IMR-90 (cell line): Measurements from ENCODE around the gene CAPN3. TPM values are rescaled to one million over a fixed set of nuclear protein-coding genes. Genes with fewer than 3 reads are reported as not detected.

ENCODE experiments used
- ATAC-seq: fragments of 200-7000 bp; cut with Tn5 transposase; 2 replicates; pipeline ENCODE4 v1.9.1; 2020; ENCODE audit warnings: low read depth, mild to moderate bottlenecking, moderate library complexity
- BruUV-seq: library from RNA; stranded (reverse); fragments of 400-500 nt; replicated peaks from 2 replicates; lab custom pipeline; 2021; lab: Mats Ljungman, UMichigan
- CTCF ChIA-PET: fragments of 300-600 bp; formaldehyde crosslinking; extraction: SDS; loops from one replicate; lab custom pipeline; 2021; ENCODE audit warnings: antibody characterized with exemption; lab: Yijun Ruan, JAX
- POLR2A ChIA-PET: fragments of 300-600 bp; sonication (Branson Sonifier 250); formaldehyde crosslinking; loops from one replicate; lab custom pipeline; 2022; ENCODE audit warnings: antibody characterized with exemption; ENCODE audit not compliant: unreplicated experiment; lab: Charles Lee
- DNase-seq: peaks from one replicate; pipeline ENCODE4 v3.0.0; 2013
- H2AFZ ChIP-seq: replicated peaks from 2 replicates; pipeline ENCODE3; 2013; ENCODE audit warnings: low read length, mild to moderate bottlenecking; ENCODE audit not compliant: poor library complexity
- H2AK5ac ChIP-seq: 2 replicates; pipeline ENCODE4 v1.6.1; 2013; ENCODE audit warnings: low read depth, low read length, inconsistent platforms
- H2AK9ac ChIP-seq: replicated peaks from 2 replicates; pipeline ENCODE3; 2013; ENCODE audit warnings: mild to moderate bottlenecking, low read depth, low read length, moderate library complexity; ENCODE audit not compliant: poor library complexity
- H2BK120ac ChIP-seq: 2 replicates; pipeline ENCODE4 v1.6.1; 2013; ENCODE audit warnings: low read depth, low read length, inconsistent platforms
- H2BK15ac ChIP-seq: 3 replicates; pipeline ENCODE4 v1.6.1; 2013; ENCODE audit warnings: low read depth, low read length, inconsistent platforms
- H2BK20ac ChIP-seq: 2 replicates; pipeline ENCODE4 v1.6.1; 2013; ENCODE audit warnings: low read depth, mild to moderate bottlenecking, inconsistent platforms, low read length, moderate library complexity
- H2BK5ac ChIP-seq: 2 replicates; pipeline ENCODE4 v1.6.1; 2013; ENCODE audit warnings: mild to moderate bottlenecking, low read depth, low read length, inconsistent platforms; ENCODE audit not compliant: poor library complexity, severe bottlenecking
- H3K14ac ChIP-seq: replicated peaks from 2 replicates; pipeline ENCODE4 v1.6.1; 2013; ENCODE audit warnings: low read depth, low read length, inconsistent platforms
- H3K18ac ChIP-seq: 2 replicates; pipeline ENCODE4 v1.6.1; 2013; ENCODE audit warnings: low read depth, low read length, control low read depth
- H3K23ac ChIP-seq: 2 replicates; pipeline ENCODE4 v1.6.1; 2013; ENCODE audit warnings: low read depth, low read length, inconsistent platforms
- H3K27ac ChIP-seq: 2 replicates; pipeline ENCODE4 v1.5.1; 2013; ENCODE audit warnings: mild to moderate bottlenecking, control low read depth, low read length; ENCODE audit not compliant: insufficient read depth
- H3K27me3 ChIP-seq: 2 replicates; pipeline ENCODE4 v1.6.1; 2013; ENCODE audit warnings: low read length; ENCODE audit not compliant: control insufficient read depth, insufficient read depth
- H3K36me3 ChIP-seq: 2 replicates; pipeline ENCODE4 v1.6.1; 2013; ENCODE audit warnings: low read length, mixed read lengths; ENCODE audit not compliant: control insufficient read depth, insufficient read depth
- H3K4ac ChIP-seq: 2 replicates; pipeline ENCODE4 v1.6.1; 2013; ENCODE audit warnings: low read depth, low read length, inconsistent platforms
- H3K4me1 ChIP-seq: 2 replicates; pipeline ENCODE4 v1.6.1; 2013; ENCODE audit warnings: low read length, mixed read lengths; ENCODE audit not compliant: control insufficient read depth, insufficient read depth
- H3K4me2 ChIP-seq: 2 replicates; pipeline ENCODE4 v1.6.1; 2013; ENCODE audit warnings: low read depth, mild to moderate bottlenecking, control low read depth, low read length, moderate library complexity
- H3K4me3 ChIP-seq: 2 replicates; pipeline ENCODE4 v1.5.1; 2013; ENCODE audit warnings: low read depth, mild to moderate bottlenecking, control low read depth, low read length, moderate library complexity; ENCODE audit not compliant: insufficient read depth
- H3K56ac ChIP-seq: 2 replicates; pipeline ENCODE4 v1.6.1; 2013; ENCODE audit warnings: low read length, inconsistent platforms; ENCODE audit not compliant: insufficient read depth; ENCODE audit errors: extremely low read depth
- H3K79me1 ChIP-seq, 2 experiments: 2 replicates each; pipeline ENCODE4 v1.6.1; 2013; ENCODE audit warnings: low read length in 2 of 2, inconsistent platforms in 1 of 2, low read depth in 1 of 2
- H3K9ac ChIP-seq: 2 replicates; pipeline ENCODE4 v1.6.1; 2013; ENCODE audit warnings: low read depth, low read length, control low read depth
- H3K9me1 ChIP-seq: 2 replicates; pipeline ENCODE4 v1.6.1; 2013; ENCODE audit warnings: low read length, inconsistent platforms; ENCODE audit not compliant: insufficient read depth
- H3K9me3 ChIP-seq: 2 replicates; pipeline ENCODE4 v1.6.1; 2013; ENCODE audit warnings: low read length; ENCODE audit not compliant: control insufficient read depth, insufficient read depth
- H4K20me1 ChIP-seq: 2 replicates; pipeline ENCODE4 v1.6.1; 2013; ENCODE audit warnings: low read length, inconsistent platforms; ENCODE audit not compliant: insufficient read depth
- H4K5ac ChIP-seq: 2 replicates; pipeline ENCODE4 v1.6.1; 2013; ENCODE audit warnings: mild to moderate bottlenecking, low read depth, low read length, control low read depth
- H4K8ac ChIP-seq, 2 experiments: 2 replicates each; pipeline ENCODE4 v1.6.1; 2013; ENCODE audit warnings: low read depth in 2 of 2, low read length in 2 of 2, control low read depth in 1 of 2, inconsistent platforms in 1 of 2
- H4K91ac ChIP-seq: 2 replicates; pipeline ENCODE4 v1.6.1; 2013; ENCODE audit warnings: low read depth, low read length, inconsistent platforms; ENCODE audit not compliant: insufficient read depth
- BHLHE40 ChIP-seq: fragments of 150-350 bp; IDR thresholded peaks from 2 replicates; pipeline ENCODE4 v1.6.1; 2016; ENCODE audit warnings: mild to moderate bottlenecking, low read depth, low read length
- CEBPB ChIP-seq: IDR thresholded peaks from 2 replicates; pipeline ENCODE4 v1.6.1; 2012; ENCODE audit warnings: low read depth, low read length, improper control_type of control experiment
- MAFK ChIP-seq: IDR thresholded peaks from 2 replicates; pipeline ENCODE4 v1.6.1; 2012; ENCODE audit warnings: low read depth, low read length, improper control_type of control experiment
- MXI1 ChIP-seq: IDR thresholded peaks from 2 replicates; pipeline ENCODE4 v1.6.1; 2012; ENCODE audit warnings: low read depth, mild to moderate bottlenecking, low read length, moderate library complexity, borderline replicate concordance
- NFE2L2 ChIP-seq: fragments of 150-350 bp; IDR thresholded peaks from 2 replicates; pipeline ENCODE4 v1.6.1; 2016; ENCODE audit warnings: low read depth, mild to moderate bottlenecking, low read length
- POLR2A ChIP-seq: IDR thresholded peaks from 2 replicates; pipeline ENCODE4 v1.6.1; 2012; ENCODE audit warnings: mild to moderate bottlenecking, low read depth, low read length
- RAD21 ChIP-seq: IDR thresholded peaks from 2 replicates; pipeline ENCODE4 v1.6.1; 2012; ENCODE audit warnings: low read length, improper control_type of control experiment
- RCOR1 ChIP-seq: IDR thresholded peaks from 2 replicates; pipeline ENCODE4 v1.6.1; 2012; ENCODE audit warnings: mild to moderate bottlenecking, low read length, improper control_type of control experiment; ENCODE audit not compliant: insufficient replicate concordance
- RFX5 ChIP-seq: IDR thresholded peaks from 2 replicates; pipeline ENCODE4 v1.8.0; 2012; ENCODE audit warnings: low read depth, mild to moderate bottlenecking, low read length, moderate library complexity
- SMC3 ChIP-seq: fragments of 150-350 bp; IDR thresholded peaks from 2 replicates; pipeline ENCODE4 v1.6.1; 2016; ENCODE audit warnings: low read depth, mild to moderate bottlenecking, antibody characterized with exemption, low read length, moderate library complexity
- WGBS, 2 experiments: methylation state at CpG; one replicate each; pipeline versions ENCODE4 v1.1.5 to v1.1.7; 2013; ENCODE audit warnings: missing lambda C conversion rate in 2 of 2; ENCODE audit not compliant: insufficient read length in 1 of 2; ENCODE audit errors: extremely low coverage in 2 of 2; 5-methylcytosine and 5-hydroxymethylcytosine counted together
- dilution Hi-C: fragments of 300-500 bp; cut with HindIII; formaldehyde crosslinking; loops from one replicate; pipeline ENCODE4 v1.14.3; 2018; ENCODE audit warnings: low sequenced_read_pairs; ENCODE audit not compliant: unreplicated experiment
- in situ Hi-C: fragments of 300-500 bp; cut with MboI; formaldehyde crosslinking; loops from 3 replicates; pipeline ENCODE4 v1.14.3; 2019; ENCODE audit warnings: low sequenced_read_pairs, inconsistent platforms, mixed read lengths
- intact Hi-C: fragments of 100-400 bp; cut with micrococcal nuclease; formaldehyde crosslinking; loops from 2 replicates; pipeline ENCODE4 v1.10.0; 2022
- polyA plus RNA-seq, 3 experiments: library from polyadenylated mRNA; depleted of rRNA; stranded (reverse); fragments of >200 nt; gene quantifications; 2 replicates each; pipeline ENCODE4 v1.2.3, GENCODE V29; 2012; ENCODE audit warnings: low replicate concordance in 1 of 3
- total RNA-seq: library from RNA; depleted of rRNA; stranded (reverse); fragments of >200 nt; gene quantifications from 2 replicates; pipeline ENCODE4 v1.2.3, GENCODE V29; 2012
- TF ChIP-seq, protein P1 (sequence below): fragments of 150-350 bp; IDR thresholded peaks from 2 replicates; pipeline ENCODE4 v1.6.1; 2017; ENCODE audit warnings: mild to moderate bottlenecking, antibody characterized with exemption, low read length, low read depth
- TF ChIP-seq, protein P2 (sequence below): fragments of 150-350 bp; IDR thresholded peaks from 2 replicates; pipeline ENCODE4 v1.6.1; 2016; ENCODE audit warnings: low read depth, mild to moderate bottlenecking, low read length, moderate library complexity, borderline replicate concordance
- TF ChIP-seq, protein P3 (sequence below): conservative IDR thresholded peaks from 2 replicates; pipeline ENCODE4 v1.5.1; 2012; ENCODE audit warnings: mild to moderate bottlenecking, low read depth, low read length, improper control_type of control experiment

Gene CAPN3
- total and polyA plus RNA-seq, 2 of the 4 experiments (the other 2 are of a cell fraction) = 1.1 to 1.4 TPM

DNA sequence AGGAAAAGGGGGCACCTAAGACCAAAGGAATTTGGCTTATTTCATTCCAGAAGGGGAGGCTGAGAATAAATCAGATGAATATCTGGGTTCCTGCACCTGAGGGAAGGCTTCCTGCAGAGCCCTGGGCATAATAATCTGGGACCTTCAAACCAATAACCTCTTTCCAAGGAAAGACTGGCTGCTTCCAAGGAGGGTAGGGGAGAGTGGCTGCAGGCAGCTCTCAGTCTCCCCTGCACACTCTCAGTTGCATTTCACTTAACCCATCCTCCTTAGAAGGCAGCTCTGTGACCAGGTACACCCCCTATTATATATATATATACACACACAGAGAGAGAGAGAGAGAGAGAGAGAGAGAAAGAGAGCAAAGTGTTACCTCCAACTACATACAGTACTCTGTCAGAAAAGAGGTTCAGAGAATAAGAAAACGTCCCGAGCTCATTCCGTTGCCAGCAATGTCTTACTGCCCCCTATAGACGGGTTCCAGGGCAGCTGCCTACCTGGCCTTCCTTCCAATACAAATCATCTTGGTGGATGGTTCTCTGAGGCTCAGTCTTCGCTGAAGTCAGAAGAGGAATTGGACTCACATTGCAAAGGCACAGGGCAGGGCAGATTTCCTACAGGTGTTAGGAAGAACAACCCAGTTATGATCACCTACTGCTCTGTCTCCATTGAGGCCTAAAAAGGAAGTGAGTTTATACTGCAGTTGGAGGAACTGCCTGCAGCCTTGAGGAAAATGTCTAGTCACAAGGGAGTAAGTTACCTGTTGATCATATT lies 26.1 kb downstream of the CAPN3 start:
- no peak overlapping the region for H3K27ac ChIP-seq
- H3K27me3 ChIP-seq = peaks cover 2% of the 10 kb centered on the region; the same call in 1 of the 2 replicates
- no peak overlapping the region for H3K23ac ChIP-seq
- peak overlapping the region; percentile 57 for H2AK9ac ChIP-seq
- no peak overlapping the region for H3K4me3 ChIP-seq
- no peak overlapping the region for H2BK5ac ChIP-seq
- H3K18ac ChIP-seq = no peak overlapping the region
- H3K56ac ChIP-seq = no peak overlapping the region
- peaks cover 14% of the 10 kb centered on the region; the same call in 1 of the 2 replicates for H3K9me1 ChIP-seq
- peak overlapping the region; percentile 1 for H2AFZ ChIP-seq
- POLR2A ChIA-PET = interaction anchor here (0.6 kb wide), 1 partner anchor 13 kb away, joined by 7 read pairs; no protein-coding TSS in a partner anchor
- peaks cover 6% of the 10 kb centered on the region for H3K4me1 ChIP-seq
- no peak overlapping the region; the same call in 1 of the 2 replicates for H4K5ac ChIP-seq
- dilution Hi-C loops (no loop called here), intact Hi-C loops (loop anchor here (1.0 to 5.0 kb wide), 2 partner anchors 112 to 178 kb away; partner anchors contain the start of genes GANC, TMEM87A and VPS39), in situ Hi-C loops (no loop called here)
- H2AK5ac ChIP-seq = 0 out of 2 replicates have a peak overlapping the region, but pooled peaks have one; percentile 24
- BruUV-seq = no TSS peak
- no peaks in the 10 kb centered on the region for H3K79me1 ChIP-seq
- no peak overlapping the region for H3K9ac ChIP-seq
- H3K14ac ChIP-seq = peak overlapping the region; percentile 34
- WGBS, 2 experiments = no CpG with 5 or more reads among the region's 5 CpGs
- no peaks in the 10 kb centered on the region for H4K20me1 ChIP-seq
- no peak overlapping the region; the same call in 2 of the 3 replicates for H2BK15ac ChIP-seq
- H3K4me2 ChIP-seq = no peak overlapping the region
- CTCF ChIA-PET = interaction anchor here (1.2 kb wide), 2 partner anchors 9 to 11 kb away, joined by 5 to 8 read pairs; no protein-coding TSS in a partner anchor
- no peaks in the 10 kb centered on the region for H3K9me3 ChIP-seq
- no peaks in the 10 kb centered on the region for H3K36me3 ChIP-seq
- peak overlapping the region; percentile 10; the same call in 1 of the 2 replicates for H2BK120ac ChIP-seq
- DNase-seq = peak; percentile 62
- no peak overlapping the region for H4K91ac ChIP-seq
- peak; percentile 95 for ATAC-seq
- H4K8ac ChIP-seq = peak overlapping the region in 1 of 2 experiments; percentile 44; a peak in 2 of 4 replicates
- H3K4ac ChIP-seq = peak overlapping the region; percentile 59; the same call in 1 of the 2 replicates
- peak overlapping the region; percentile 8; the same call in 1 of the 2 replicates for H2BK20ac ChIP-seq
- TF ChIP-seq POLR2A (no peak), RFX5 (no peak), SMC3 (peak; percentile 50), NFE2L2 (no peak), RCOR1 (no peak), MXI1 (no peak), MAFK (no peak), BHLHE40 (no peak), RAD21 (peak; percentile 81), CEBPB (no peak)
- TF ChIP-seq, protein P1, sequence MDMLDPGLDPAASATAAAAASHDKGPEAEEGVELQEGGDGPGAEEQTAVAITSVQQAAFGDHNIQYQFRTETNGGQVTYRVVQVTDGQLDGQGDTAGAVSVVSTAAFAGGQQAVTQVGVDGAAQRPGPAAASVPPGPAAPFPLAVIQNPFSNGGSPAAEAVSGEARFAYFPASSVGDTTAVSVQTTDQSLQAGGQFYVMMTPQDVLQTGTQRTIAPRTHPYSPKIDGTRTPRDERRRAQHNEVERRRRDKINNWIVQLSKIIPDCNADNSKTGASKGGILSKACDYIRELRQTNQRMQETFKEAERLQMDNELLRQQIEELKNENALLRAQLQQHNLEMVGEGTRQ = no peak
- TF ChIP-seq, protein P2, sequence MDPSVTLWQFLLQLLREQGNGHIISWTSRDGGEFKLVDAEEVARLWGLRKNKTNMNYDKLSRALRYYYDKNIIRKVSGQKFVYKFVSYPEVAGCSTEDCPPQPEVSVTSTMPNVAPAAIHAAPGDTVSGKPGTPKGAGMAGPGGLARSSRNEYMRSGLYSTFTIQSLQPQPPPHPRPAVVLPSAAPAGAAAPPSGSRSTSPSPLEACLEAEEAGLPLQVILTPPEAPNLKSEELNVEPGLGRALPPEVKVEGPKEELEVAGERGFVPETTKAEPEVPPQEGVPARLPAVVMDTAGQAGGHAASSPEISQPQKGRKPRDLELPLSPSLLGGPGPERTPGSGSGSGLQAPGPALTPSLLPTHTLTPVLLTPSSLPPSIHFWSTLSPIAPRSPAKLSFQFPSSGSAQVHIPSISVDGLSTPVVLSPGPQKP = no peak
- TF ChIP-seq, protein P3, sequence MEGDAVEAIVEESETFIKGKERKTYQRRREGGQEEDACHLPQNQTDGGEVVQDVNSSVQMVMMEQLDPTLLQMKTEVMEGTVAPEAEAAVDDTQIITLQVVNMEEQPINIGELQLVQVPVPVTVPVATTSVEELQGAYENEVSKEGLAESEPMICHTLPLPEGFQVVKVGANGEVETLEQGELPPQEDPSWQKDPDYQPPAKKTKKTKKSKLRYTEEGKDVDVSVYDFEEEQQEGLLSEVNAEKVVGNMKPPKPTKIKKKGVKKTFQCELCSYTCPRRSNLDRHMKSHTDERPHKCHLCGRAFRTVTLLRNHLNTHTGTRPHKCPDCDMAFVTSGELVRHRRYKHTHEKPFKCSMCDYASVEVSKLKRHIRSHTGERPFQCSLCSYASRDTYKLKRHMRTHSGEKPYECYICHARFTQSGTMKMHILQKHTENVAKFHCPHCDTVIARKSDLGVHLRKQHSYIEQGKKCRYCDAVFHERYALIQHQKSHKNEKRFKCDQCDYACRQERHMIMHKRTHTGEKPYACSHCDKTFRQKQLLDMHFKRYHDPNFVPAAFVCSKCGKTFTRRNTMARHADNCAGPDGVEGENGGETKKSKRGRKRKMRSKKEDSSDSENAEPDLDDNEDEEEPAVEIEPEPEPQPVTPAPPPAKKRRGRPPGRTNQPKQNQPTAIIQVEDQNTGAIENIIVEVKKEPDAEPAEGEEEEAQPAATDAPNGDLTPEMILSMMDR = peak; percentile 77
